ENCODE results near the gene GTPBP8. TPM values are rescaled to one million over a fixed set of nuclear protein-coding genes. Genes with fewer than 3 reads are reported as not detected.
A peak's percentile ranks its signal among the peaks of the same experiment; 100 is the strongest.

Gene GTPBP8
- total and polyA plus RNA-seq, 10 of the 15 experiments (the other 5 are each of a cell fraction or from before 2014, with no cell fraction given): 10.3 to 29.0 (median 17.0) TPM

DNA sequence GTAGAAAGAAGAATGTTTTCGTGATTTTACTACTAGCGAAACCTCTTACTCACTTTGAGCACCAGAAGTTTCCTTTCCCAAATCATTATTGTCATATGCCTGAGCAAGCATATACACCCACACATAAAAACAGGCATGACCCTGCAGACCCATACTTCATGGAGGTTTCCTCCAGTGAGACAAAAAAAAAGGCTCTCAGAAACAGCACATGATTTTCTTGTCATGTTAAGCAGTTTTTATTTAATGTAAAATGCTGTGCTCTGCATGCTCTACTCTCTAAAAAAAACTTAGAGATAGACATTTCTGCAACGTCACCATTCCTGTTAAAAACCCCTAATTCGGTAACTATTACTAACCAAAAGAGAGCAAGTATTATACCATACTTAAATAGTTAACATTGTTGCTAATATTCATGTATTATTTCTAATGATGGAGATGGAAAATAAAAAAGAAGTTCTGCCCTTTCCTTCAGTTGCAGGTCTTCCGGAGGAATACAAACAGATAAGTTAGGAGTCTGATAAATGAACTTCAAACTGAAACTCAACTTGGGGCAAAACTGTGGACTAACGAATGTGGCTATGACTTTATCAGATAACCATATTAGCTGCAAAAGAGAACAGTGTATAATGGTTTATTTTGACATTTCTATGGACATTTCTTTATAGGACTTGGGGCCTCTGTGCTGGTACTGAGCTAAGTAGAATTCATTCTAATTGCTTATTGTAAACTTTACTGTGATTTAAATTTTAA, 31.8 kb upstream of the GTPBP8 start (continued):
- TF ChIP-seq, protein P1, sequence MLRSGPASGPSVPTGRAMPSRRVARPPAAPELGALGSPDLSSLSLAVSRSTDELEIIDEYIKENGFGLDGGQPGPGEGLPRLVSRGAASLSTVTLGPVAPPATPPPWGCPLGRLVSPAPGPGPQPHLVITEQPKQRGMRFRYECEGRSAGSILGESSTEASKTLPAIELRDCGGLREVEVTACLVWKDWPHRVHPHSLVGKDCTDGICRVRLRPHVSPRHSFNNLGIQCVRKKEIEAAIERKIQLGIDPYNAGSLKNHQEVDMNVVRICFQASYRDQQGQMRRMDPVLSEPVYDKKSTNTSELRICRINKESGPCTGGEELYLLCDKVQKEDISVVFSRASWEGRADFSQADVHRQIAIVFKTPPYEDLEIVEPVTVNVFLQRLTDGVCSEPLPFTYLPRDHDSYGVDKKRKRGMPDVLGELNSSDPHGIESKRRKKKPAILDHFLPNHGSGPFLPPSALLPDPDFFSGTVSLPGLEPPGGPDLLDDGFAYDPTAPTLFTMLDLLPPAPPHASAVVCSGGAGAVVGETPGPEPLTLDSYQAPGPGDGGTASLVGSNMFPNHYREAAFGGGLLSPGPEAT (IDR thresholded peaks at IDR 0.05; ENCODE audit: low read depth): peak; percentile 36; the same call in 1 of the 2 replicates
- no peak for TF ChIP-seq HDAC2 (IDR thresholded peaks at IDR 0.05)
- no peak for TF ChIP-seq SRF (IDR thresholded peaks at IDR 0.05; ENCODE audit: low read depth in 2 of 2, low read length in 2 of 2)
- peak; percentile 53; the same call in 1 of the 2 replicates for TF ChIP-seq PML (IDR thresholded peaks at IDR 0.05; ENCODE audit: low read length)
- TF ChIP-seq MTA2 (IDR thresholded peaks at IDR 0.05; ENCODE audit: low read depth): 0 out of 2 replicates have a peak, but pooled peaks have one; percentile 12
- peak; percentile 78 for TF ChIP-seq NFIC (IDR thresholded peaks at IDR 0.05; ENCODE audit: low read depth, low read length)
- no peak for TF ChIP-seq ASH2L (IDR thresholded peaks at IDR 0.05; ENCODE audit: borderline replicate concordance, low read depth)
- no peak for TF ChIP-seq EP300 (IDR thresholded peaks at IDR 0.05; ENCODE audit: borderline replicate concordance in 1 of 2, control insufficient read depth in 1 of 2, low read depth in 2 of 2, low read length in 2 of 2)
- 0 out of 2 replicates have a peak, but pooled peaks have one; percentile 29 for TF ChIP-seq BCL11A (IDR thresholded peaks at IDR 0.05; ENCODE audit: low read depth, low read length)
- no peak for TF ChIP-seq RB1 (IDR thresholded peaks at IDR 0.05; ENCODE audit: borderline replicate concordance)
- TF ChIP-seq, protein P2, sequence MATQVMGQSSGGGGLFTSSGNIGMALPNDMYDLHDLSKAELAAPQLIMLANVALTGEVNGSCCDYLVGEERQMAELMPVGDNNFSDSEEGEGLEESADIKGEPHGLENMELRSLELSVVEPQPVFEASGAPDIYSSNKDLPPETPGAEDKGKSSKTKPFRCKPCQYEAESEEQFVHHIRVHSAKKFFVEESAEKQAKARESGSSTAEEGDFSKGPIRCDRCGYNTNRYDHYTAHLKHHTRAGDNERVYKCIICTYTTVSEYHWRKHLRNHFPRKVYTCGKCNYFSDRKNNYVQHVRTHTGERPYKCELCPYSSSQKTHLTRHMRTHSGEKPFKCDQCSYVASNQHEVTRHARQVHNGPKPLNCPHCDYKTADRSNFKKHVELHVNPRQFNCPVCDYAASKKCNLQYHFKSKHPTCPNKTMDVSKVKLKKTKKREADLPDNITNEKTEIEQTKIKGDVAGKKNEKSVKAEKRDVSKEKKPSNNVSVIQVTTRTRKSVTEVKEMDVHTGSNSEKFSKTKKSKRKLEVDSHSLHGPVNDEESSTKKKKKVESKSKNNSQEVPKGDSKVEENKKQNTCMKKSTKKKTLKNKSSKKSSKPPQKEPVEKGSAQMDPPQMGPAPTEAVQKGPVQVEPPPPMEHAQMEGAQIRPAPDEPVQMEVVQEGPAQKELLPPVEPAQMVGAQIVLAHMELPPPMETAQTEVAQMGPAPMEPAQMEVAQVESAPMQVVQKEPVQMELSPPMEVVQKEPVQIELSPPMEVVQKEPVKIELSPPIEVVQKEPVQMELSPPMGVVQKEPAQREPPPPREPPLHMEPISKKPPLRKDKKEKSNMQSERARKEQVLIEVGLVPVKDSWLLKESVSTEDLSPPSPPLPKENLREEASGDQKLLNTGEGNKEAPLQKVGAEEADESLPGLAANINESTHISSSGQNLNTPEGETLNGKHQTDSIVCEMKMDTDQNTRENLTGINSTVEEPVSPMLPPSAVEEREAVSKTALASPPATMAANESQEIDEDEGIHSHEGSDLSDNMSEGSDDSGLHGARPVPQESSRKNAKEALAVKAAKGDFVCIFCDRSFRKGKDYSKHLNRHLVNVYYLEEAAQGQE (IDR thresholded peaks at IDR 0.05; ENCODE audit: low read depth, low read length): no peak
- no peak for TF ChIP-seq NFYA (IDR thresholded peaks at IDR 0.05; ENCODE audit: borderline replicate concordance, low read depth, low read length)
- no peak for TF ChIP-seq NR2F1 (conservative IDR thresholded peaks at IDR 0.05)
- TF ChIP-seq SMAD1 (IDR thresholded peaks at IDR 0.05; ENCODE audit: low read depth, partially characterized antibody): no peak
- no peak for TF ChIP-seq KDM1A (IDR thresholded peaks at IDR 0.05; ENCODE audit: borderline replicate concordance)
- 0 out of 2 replicates have a peak, but pooled peaks have one; percentile 33 for TF ChIP-seq IKZF1 (conservative IDR thresholded peaks at IDR 0.05)
- no peak for TF ChIP-seq SUZ12 (IDR thresholded peaks at IDR 0.05; ENCODE audit: unreplicated experiment)
- TF ChIP-seq SUPT20H (IDR thresholded peaks at IDR 0.05; ENCODE audit: borderline replicate concordance, control insufficient read depth, low read depth, low read length): no peak
- no peak for TF ChIP-seq SIX5 (IDR thresholded peaks at IDR 0.05; ENCODE audit: low read depth, low read length, severe bottlenecking)
- TF ChIP-seq NFYB (IDR thresholded peaks at IDR 0.05; ENCODE audit: insufficient read depth, low read depth, low read length): no peak
- TF ChIP-seq ZNF207 (IDR thresholded peaks at IDR 0.05; ENCODE audit: borderline replicate concordance): no peak
- no peak for TF ChIP-seq NRF1 (conservative IDR thresholded peaks at IDR 0.05; ENCODE audit: low read depth, low read length)
- TF ChIP-seq YBX1 (IDR thresholded peaks at IDR 0.05): no peak
- TF ChIP-seq, protein P3, sequence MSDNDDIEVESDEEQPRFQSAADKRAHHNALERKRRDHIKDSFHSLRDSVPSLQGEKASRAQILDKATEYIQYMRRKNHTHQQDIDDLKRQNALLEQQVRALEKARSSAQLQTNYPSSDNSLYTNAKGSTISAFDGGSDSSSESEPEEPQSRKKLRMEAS (IDR thresholded peaks at IDR 0.05; ENCODE audit: low read depth, low read length): no peak

All from GM12878 (cell line).